Endodermal cell (in vitro differentiated cells): ENCODE data around the gene TLNRD1. TPM values are rescaled to one million over a fixed set of nuclear protein-coding genes. Genes with fewer than 3 reads are reported as not detected.
A peak's percentile ranks its signal among the peaks of the same experiment; 100 is the strongest.

Experiments
- DNase-seq: peaks from one replicate; pipeline ENCODE4 v3.0.0-alpha.2; 2017
- H3K27ac ChIP-seq: 2 replicates; pipeline ENCODE4 v1.5.1; 2013; ENCODE audit warnings: mild to moderate bottlenecking, low read depth, low read length, moderate library complexity
- H3K27me3 ChIP-seq: 2 replicates; pipeline ENCODE4 v1.6.1; 2013; ENCODE audit warnings: mild to moderate bottlenecking, low read length, moderate library complexity; ENCODE audit not compliant: insufficient read depth, control insufficient read depth, poor library complexity, severe bottlenecking
- H3K36me3 ChIP-seq: 2 replicates; pipeline ENCODE4 v1.7.0; 2013; ENCODE audit warnings: mild to moderate bottlenecking, low read length, moderate library complexity; ENCODE audit not compliant: control insufficient read depth, insufficient read depth
- H3K4me1 ChIP-seq: one replicate; pipeline ENCODE4 v1.7.0; 2013; ENCODE audit warnings: low read length; ENCODE audit not compliant: control insufficient read depth, insufficient read depth
- H3K4me3 ChIP-seq: 2 replicates; pipeline ENCODE4 v1.5.1; 2013; ENCODE audit warnings: mild to moderate bottlenecking, low read length, moderate library complexity
- H3K9ac ChIP-seq: 2 replicates; pipeline ENCODE4 v1.6.1; 2013; ENCODE audit warnings: mild to moderate bottlenecking, low read length, moderate library complexity; ENCODE audit not compliant: poor library complexity, severe bottlenecking; ENCODE audit errors: extremely low read depth
- H3K9me3 ChIP-seq: 2 replicates; pipeline ENCODE4 v1.6.1; 2013; ENCODE audit warnings: mild to moderate bottlenecking, low read length, moderate library complexity; ENCODE audit not compliant: control insufficient read depth
- H3K27ac Mint-ChIP-seq: 2 replicates; pipeline ENCODE4 v1.8.0; 2020; ENCODE audit warnings: mixed read lengths
- H3K27me3 Mint-ChIP-seq: 2 replicates; pipeline ENCODE4 v1.8.0; 2021; ENCODE audit warnings: mild to moderate bottlenecking, mixed read lengths; ENCODE audit not compliant: insufficient read depth
- H3K36me3 Mint-ChIP-seq: 2 replicates; pipeline ENCODE4 v1.8.0; 2020; ENCODE audit warnings: low read depth, mixed read lengths
- H3K4me1 Mint-ChIP-seq: 2 replicates; pipeline ENCODE4 v1.8.0; 2020; ENCODE audit warnings: mixed read lengths
- H3K4me3 Mint-ChIP-seq: 2 replicates; pipeline ENCODE4 v1.8.0; 2020; ENCODE audit warnings: mild to moderate bottlenecking, moderate library complexity, mixed read lengths
- H3K9me3 Mint-ChIP-seq: 2 replicates; pipeline ENCODE4 v1.8.0; 2020; ENCODE audit warnings: mild to moderate bottlenecking, mixed read lengths
- WGBS, 2 experiments: methylation state at CpG; one replicate each; pipeline versions ENCODE4 v1.1.5 to v1.1.7; 2013; ENCODE audit warnings: missing lambda C conversion rate in 2 of 2, mixed read lengths in 1 of 2; ENCODE audit not compliant: insufficient coverage in 1 of 2, insufficient read length in 1 of 2; 5-methylcytosine and 5-hydroxymethylcytosine counted together
- total RNA-seq, 2 donors: library from RNA; stranded (reverse); fragmentation: NEBNext Ultra II Directional in 1 of 2; extraction: Animal tissue kit (Norgen Biotek cat#: 25700) in 1 of 2; gene quantifications; 2 replicates in 1 of 2; 3 replicates in 1 of 2; pipeline ENCODE4 v1.2.1, GENCODE V29; 2021
- TF ChIP-seq, protein P1 (sequence below): fragments of 200-600 bp; sonication (generic); conservative IDR thresholded peaks from 2 replicates; pipeline ENCODE4 v1.5.0; 2021; ENCODE audit warnings: antibody characterized with exemption, mild to moderate bottlenecking

TLNRD1 gene
- total RNA-seq, 2 donors from 2014 or later: 25.1 to 28.2 TPM

GRCh38 chr15:80998251-80998650, 2.5 kb upstream of the TLNRD1 start:
- Mint-ChIP-seq H3K9me3 (no peaks in the 10 kb centered on the region), H3K27me3 (peaks cover 2% of the 10 kb centered on the region), H3K27ac (no peak overlapping the region), H3K4me3 (no peak overlapping the region), H3K4me1 (peaks cover 8% of the 10 kb centered on the region), H3K36me3 (peaks cover 2% of the 10 kb centered on the region)
- no peaks in the 10 kb centered on the region for H3K36me3 ChIP-seq
- DNase-seq: no peak
- H3K27ac ChIP-seq: no peak overlapping the region
- WGBS, 2 experiments: 75 to 85% methylated on average over 1 of the region's 1 CpG
- H3K9me3 ChIP-seq: no peaks in the 10 kb centered on the region
- H3K4me3 ChIP-seq: no peak overlapping the region
- H3K9ac ChIP-seq: no peak overlapping the region
- no peaks in the 10 kb centered on the region for H3K27me3 ChIP-seq
- TF ChIP-seq, protein P1, sequence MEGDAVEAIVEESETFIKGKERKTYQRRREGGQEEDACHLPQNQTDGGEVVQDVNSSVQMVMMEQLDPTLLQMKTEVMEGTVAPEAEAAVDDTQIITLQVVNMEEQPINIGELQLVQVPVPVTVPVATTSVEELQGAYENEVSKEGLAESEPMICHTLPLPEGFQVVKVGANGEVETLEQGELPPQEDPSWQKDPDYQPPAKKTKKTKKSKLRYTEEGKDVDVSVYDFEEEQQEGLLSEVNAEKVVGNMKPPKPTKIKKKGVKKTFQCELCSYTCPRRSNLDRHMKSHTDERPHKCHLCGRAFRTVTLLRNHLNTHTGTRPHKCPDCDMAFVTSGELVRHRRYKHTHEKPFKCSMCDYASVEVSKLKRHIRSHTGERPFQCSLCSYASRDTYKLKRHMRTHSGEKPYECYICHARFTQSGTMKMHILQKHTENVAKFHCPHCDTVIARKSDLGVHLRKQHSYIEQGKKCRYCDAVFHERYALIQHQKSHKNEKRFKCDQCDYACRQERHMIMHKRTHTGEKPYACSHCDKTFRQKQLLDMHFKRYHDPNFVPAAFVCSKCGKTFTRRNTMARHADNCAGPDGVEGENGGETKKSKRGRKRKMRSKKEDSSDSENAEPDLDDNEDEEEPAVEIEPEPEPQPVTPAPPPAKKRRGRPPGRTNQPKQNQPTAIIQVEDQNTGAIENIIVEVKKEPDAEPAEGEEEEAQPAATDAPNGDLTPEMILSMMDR: no peak
- no peaks in the 10 kb centered on the region for H3K4me1 ChIP-seq

DNA sequence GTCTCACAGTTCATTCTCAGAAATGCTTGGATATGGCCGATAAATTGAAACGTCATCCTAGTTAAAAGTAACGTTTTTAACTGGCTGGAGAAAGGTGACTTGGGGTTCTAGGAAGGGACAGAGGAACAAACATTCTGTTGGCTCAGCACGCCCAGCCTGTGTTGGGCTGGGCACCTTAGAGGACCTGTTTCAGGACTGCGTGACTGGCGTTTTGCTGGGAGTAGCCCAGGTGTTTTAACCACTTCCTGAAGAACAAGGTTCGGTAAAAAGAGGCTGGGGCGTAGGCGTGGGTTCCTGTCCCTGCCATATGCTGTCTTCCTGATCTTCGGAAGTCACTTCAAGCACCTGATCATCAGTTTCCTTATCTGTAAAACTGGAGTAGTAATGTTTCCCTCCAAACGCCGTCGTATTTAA, 1.1 kb upstream of the TLNRD1 start:
- TF ChIP-seq, protein P1: no peak
- H3K36me3 ChIP-seq: peaks cover 6% of the 10 kb centered on the region
- Mint-ChIP-seq H3K27ac (no peak overlapping the region), H3K4me3 (peak overlapping the region; percentile 85), H3K27me3 (peaks cover 3% of the 10 kb centered on the region), H3K9me3 (no peaks in the 10 kb centered on the region), H3K36me3 (peaks cover 15% of the 10 kb centered on the region), H3K4me1 (peaks cover 10% of the 10 kb centered on the region)
- DNase-seq: peak; percentile 61
- 89% methylated on average over 13 of the region's 13 CpGs for WGBS, 2 experiments
- H3K27me3 ChIP-seq: no peaks in the 10 kb centered on the region
- peak overlapping the region; percentile 90 for H3K9ac ChIP-seq
- H3K4me3 ChIP-seq: peak overlapping the region; percentile 94
- H3K27ac ChIP-seq: no peak overlapping the region
- H3K9me3 ChIP-seq: no peaks in the 10 kb centered on the region
- no peaks in the 10 kb centered on the region for H3K4me1 ChIP-seq

DNA sequence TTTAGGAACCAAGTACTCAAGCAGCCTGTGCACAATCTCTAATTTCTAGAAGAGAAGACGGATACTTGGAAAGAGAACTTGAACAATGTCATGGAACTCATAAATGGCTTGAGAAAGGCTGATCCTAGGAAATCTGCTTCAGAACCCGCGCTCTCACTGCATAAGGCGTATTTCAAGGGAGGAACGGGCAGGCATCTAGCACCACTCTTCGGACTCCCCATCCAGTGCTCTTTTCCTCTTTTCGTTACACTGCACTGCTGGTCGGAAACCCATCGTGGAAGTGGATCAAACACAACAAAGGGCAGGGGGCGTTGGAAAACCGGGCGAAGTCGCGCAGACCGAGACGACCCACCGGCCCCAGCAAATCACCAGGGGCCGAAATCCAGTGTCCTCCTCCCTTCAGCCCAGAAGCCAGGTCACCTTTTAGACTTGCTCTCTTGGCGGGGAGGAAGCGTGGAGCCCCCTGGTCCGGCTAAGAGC, 539 bp upstream of the TLNRD1 start:
- peaks cover 6% of the 10 kb centered on the region for H3K36me3 ChIP-seq
- Mint-ChIP-seq H3K27me3 (peaks cover 3% of the 10 kb centered on the region), H3K4me1 (peaks cover 12% of the 10 kb centered on the region), H3K36me3 (peaks cover 16% of the 10 kb centered on the region), H3K4me3 (peak overlapping the region; percentile 85), H3K27ac (peak overlapping the region; percentile 94), H3K9me3 (no peaks in the 10 kb centered on the region)
- no peaks in the 10 kb centered on the region for H3K27me3 ChIP-seq
- WGBS, 2 experiments: 14 to 39% methylated on average over 8 to 21 of the region's 21 CpGs
- H3K9me3 ChIP-seq: no peaks in the 10 kb centered on the region
- TF ChIP-seq, protein P1: no peak
- no peak for DNase-seq
- H3K9ac ChIP-seq: peak overlapping the region; percentile 90
- H3K4me1 ChIP-seq: no peaks in the 10 kb centered on the region
- peak overlapping the region; percentile 94 for H3K4me3 ChIP-seq
- H3K27ac ChIP-seq: peak overlapping the region; percentile 80
